ENCODE measurements around the gene PPP4R2.
A peak's percentile ranks its signal among the peaks of the same experiment; 100 is the strongest.

PPP4R2 gene

GRCh38 chr3:73096169-73096568, 99.6 kb downstream of the PPP4R2 start:
- no peak for DNase-seq (ENCODE audit: low read depth, low spot score)
- TF ChIP-seq CTCF (IDR thresholded peaks at IDR 0.05; ENCODE audit: low read depth, low read length) = no peak
- in situ Hi-C loops (cut with HindIII; ENCODE audit: low sequenced_read_pairs) = no loop called here
- H3K4me3 ChIP-seq (ENCODE audit: low read depth, low read length) = no peak overlapping the region

GRCh38 chr3:73098026-73098425, 101.4 kb downstream of the PPP4R2 start:
- in situ Hi-C loops (cut with HindIII; ENCODE audit: low sequenced_read_pairs) = no loop called here
- no peak for TF ChIP-seq CTCF (IDR thresholded peaks at IDR 0.05; ENCODE audit: low read depth, low read length)
- no peak overlapping the region for H3K4me3 ChIP-seq (ENCODE audit: low read depth, low read length)
- DNase-seq (ENCODE audit: low read depth, low spot score) = no peak

- in situ Hi-C loops (cut with HindIII; ENCODE audit: low sequenced_read_pairs) = no loop called here
- no peak for TF ChIP-seq CTCF (IDR thresholded peaks at IDR 0.05; ENCODE audit: low read depth, low read length)
Observed at GRCh38 chr3:73098873-73099272, 102.3 kb downstream of the PPP4R2 start.

GRCh38 chr3:73100741-73101559, 104.3 kb downstream of the PPP4R2 start:
- in situ Hi-C loops (cut with HindIII; ENCODE audit: low sequenced_read_pairs) = no loop called here
- peak; percentile 77 for DNase-seq (ENCODE audit: low read depth, low spot score)
- H3K4me3 ChIP-seq (ENCODE audit: low read depth, low read length) = no peak overlapping the region
- TF ChIP-seq CTCF (IDR thresholded peaks at IDR 0.05; ENCODE audit: low read depth, low read length) = peak; percentile 96

More at GRCh38 chr3:73098873-73099272, 102.3 kb downstream of the PPP4R2 start:
- no peak overlapping the region for H3K4me3 ChIP-seq (ENCODE audit: low read depth, low read length)
- no peak for DNase-seq (ENCODE audit: low read depth, low spot score)

GRCh38 chr3:73101881-73102280, 105.3 kb downstream of the PPP4R2 start:
- H3K4me3 ChIP-seq (ENCODE audit: low read depth, low read length) = no peak overlapping the region
- no peak for TF ChIP-seq CTCF (IDR thresholded peaks at IDR 0.05; ENCODE audit: low read depth, low read length)
- DNase-seq (ENCODE audit: low read depth, low spot score) = no peak
- in situ Hi-C loops (cut with HindIII; ENCODE audit: low sequenced_read_pairs) = no loop called here

GRCh38 chr3:73107215-73107614, 110.6 kb downstream of the PPP4R2 start:
- TF ChIP-seq CTCF (IDR thresholded peaks at IDR 0.05; ENCODE audit: low read depth, low read length) = no peak
- in situ Hi-C loops (cut with HindIII; ENCODE audit: low sequenced_read_pairs) = no loop called here
- no peak for DNase-seq (ENCODE audit: low read depth, low spot score)

More at GRCh38 chr3:73107215-73107614, 110.6 kb downstream of the PPP4R2 start:
- H3K4me3 ChIP-seq (ENCODE audit: low read depth, low read length) = no peak overlapping the region

Measured in astrocyte of the spinal cord (primary cell).